RKO (cell line): ENCODE measurements around the gene MTHFD1L.
A peak's percentile ranks its signal among the peaks of the same experiment; 100 is the strongest.

Experiments
- DNase-seq: peaks from one replicate; pipeline ENCODE4 v3.0.0-alpha.2; 2016; ENCODE audit warnings: low spot score

Gene MTHFD1L

GRCh38 chr6:150898399-150899170 lies 33.1 kb downstream of the MTHFD1L start:
- DNase-seq, result no peak

DNA sequence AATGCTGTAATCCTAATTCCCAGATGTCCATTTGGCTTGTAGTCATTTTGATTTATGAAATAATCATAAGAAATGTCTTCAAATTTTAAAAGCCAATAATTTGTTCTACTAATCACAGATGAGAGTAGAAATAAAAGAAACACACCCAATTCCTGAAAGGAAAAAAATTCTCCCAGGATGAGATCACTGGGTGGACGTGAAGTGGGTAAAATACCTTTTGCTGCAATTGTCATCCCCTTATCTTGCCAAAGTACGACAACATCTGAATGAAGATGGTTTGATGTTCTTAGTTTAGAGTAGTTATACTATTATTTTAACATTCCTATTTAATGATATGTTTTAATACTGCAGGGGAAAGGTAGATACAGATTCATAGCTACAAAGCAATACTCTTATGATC lies 33.7 kb downstream of the MTHFD1L start:
- DNase-seq, result no peak

GRCh38 chr6:150900049-150900448 lies 34.5 kb downstream of the MTHFD1L start:
- DNase-seq, result peak; percentile 28

GRCh38 chr6:150902142-150902776 lies 36.8 kb downstream of the MTHFD1L start:
- DNase-seq, result no peak

DNA sequence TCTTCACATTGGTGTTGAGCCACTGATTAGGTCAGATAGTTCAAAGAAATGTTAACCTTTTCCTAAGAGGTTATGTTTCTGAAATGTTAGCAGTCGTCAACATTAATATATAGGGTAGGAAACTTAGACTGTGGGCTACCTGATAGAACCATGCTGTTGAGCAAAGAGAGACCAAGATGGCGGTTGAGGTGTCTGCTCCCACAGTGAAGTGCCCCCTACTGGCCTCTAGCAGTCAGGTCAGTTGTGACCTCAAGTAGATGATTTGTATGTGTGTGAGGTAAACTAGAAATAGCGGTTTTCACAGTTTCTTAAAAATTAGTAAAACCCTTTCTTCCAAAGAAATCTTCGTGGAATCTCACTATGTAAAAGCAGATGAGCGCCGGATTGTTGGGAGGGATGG lies 40.3 kb downstream of the MTHFD1L start:
- DNase-seq, result no peak

DNA sequence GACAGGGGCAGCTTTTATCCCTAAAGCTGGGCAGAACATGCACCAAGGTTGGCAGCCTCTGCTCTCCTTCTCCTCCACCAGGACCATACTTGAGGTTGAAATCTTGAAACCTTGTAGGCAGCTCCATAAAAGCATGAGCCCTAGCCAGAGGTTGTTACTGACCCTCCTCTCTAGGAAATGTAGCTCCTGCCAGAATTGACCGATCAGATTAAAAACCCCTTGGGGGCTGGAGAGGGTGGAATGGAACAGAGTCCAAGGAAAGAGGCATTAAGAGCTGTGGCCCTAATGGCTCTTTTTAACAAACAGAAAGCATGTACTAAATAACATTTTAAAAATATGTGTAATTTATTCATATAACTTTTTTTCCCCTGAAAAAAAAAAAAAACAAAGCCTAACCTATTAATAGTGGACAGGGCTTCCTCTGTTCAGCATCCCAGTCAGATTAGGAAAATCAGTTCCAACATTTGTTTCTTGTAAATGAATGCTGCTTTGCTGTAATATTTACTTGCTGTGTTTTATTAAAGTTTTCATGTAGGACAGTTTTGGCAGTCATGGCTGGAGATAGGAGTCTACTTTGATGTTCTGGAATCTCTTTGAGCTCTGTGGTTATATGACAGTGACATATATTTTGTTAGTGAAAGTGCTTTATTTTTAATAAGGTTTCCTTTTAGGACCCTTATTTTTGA lies 41.3 kb downstream of the MTHFD1L start:
- no peak for DNase-seq

DNA sequence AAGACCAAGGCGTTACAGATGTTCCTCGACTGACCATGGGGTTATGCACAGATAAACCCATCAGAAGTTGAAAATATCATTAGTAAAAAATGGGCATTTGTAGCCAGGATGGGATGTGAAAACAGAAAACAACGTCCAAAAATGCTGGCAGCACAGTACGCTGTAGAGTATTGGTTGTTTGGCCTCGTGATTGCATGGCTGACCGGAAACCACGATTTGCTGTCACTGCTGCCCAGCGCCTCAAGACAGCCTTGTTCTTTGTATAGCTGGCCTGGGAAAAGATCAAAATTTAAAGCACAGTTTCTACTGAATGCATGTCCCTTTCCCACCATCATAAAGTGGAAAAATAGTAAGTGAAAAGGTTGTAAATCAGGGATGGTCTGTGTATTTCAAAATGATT lies 41.9 kb downstream of the MTHFD1L start:
- DNase-seq, result no peak

DNA sequence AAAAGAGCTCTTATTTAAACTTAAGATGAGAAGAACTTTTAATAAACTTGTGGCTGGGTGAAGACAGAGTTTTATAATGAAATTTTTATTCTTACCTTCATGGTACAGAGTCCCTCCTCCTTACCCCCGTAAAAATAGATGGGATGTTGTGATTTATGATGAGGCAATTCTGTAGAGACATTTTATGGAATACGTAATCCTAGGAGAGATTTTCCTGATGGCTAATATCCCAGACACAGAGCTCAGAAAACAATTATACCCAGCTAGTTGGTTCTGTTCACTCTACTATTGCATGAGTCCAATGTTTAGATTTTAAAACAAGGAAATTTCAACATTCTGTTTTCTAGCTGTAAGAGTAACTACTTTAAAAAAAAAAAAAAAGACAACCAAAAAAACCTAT lies 43.4 kb downstream of the MTHFD1L start:
- DNase-seq, result no peak

DNA sequence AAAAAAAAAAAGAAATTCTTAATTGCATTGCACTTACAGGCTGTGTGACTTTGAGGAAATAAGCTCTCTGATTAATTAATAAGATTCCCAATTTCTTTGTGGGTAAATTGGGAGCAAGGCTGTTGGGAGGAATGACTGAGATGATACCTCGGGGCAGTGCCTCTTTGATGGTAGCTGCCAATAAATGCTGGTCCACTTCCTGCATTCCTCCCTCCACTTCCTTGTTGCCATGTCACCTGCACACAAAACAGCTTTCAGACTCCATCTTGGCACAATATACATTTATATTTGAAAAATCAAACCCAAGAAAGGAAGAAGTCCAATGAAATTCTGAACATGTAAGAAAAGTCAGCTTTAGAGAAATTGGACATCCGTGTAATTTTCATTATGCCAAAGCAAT lies 45.1 kb downstream of the MTHFD1L start:
- DNase-seq, result no peak

DNA sequence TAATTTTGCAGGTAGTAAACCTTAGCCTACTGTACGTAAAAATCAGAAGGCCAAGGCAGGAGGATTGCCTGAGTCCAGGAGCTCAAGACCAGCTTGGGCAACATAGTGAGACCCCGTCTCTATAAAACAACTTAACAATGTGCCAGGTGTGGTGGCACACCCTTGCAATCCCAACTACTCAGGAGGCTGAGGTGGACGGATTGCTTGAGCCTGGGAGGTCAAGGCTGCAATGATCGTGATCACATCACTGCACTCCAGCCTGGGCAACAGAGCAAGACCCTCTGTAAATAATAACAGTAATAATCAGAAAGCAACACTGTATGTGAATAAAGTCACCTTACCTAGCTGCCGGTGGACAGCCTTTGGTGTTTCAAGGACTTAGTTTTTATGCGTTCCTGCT lies 48.9 kb downstream of the MTHFD1L start:
- no peak for DNase-seq

- no peak for DNase-seq
These were observed 49.8 kb downstream of the MTHFD1L start for GRCh38 chr6:150915131-150915879.

- DNase-seq, result no peak
These were observed 50.4 kb downstream of the MTHFD1L start for GRCh38 chr6:150915880-150916265.

DNA sequence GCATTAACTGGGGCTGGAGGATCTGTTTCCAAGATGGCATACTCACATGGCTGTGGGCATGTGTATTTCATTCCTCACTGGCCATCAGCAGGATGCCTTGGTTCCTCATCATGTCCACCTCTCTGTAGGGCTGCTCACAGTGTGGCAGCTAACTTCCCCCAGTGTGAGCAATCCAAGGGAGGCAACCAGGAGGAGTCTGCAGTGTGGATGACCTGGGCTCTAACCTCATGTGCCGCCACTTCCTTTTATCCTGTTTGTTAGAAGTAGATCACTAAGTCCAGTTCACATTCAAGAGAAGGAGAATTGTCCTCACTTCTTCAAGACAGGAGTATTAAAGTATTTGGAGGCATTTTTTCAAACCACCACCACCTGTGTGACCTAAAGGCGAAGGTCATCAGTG lies 54.4 kb downstream of the MTHFD1L start:
- DNase-seq, result no peak

DNA sequence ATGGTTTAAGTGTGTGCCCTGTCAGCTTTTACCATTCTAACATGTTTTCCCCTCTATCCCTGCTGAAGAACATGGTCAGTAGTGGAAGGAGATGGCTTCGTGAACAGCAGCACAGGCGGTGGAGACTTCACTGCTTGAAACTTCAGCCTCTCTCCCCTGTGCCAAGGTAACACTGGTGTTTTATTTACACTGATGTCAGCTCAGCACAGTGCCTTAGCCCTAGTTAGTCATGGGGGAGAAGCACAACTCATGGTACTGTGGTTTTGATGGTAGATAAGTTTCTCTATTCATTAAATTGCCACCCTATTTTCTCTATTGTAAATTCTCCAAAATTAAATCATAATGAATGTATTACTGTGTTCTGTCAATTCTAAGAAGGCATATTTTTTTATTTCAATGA lies 56.6 kb downstream of the MTHFD1L start:
- DNase-seq, result no peak

- DNase-seq, result no peak
These were observed 59.5 kb downstream of the MTHFD1L start for GRCh38 chr6:150924808-150925589.

- DNase-seq, result no peak
These were observed 60.1 kb downstream of the MTHFD1L start for GRCh38 chr6:150925590-150925928.

DNA sequence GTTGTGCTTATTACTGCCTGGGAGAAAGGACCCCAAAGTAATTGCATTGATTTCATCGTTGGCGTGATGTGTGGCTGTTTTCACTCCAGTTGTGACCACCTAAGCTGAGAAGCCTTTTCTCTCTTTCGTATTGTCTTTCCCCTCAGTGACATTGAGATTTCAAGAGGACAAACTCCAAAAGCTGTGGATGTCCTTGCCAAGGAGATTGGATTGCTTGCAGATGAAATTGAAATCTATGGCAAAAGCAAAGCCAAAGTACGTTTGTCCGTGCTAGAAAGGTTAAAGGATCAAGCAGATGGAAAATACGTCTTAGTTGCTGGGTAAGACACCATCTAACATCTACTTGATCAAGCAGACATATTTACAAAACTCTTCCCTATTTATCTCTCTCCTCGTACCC lies 60.5 kb downstream of the MTHFD1L start:
- DNase-seq, result no peak

DNA sequence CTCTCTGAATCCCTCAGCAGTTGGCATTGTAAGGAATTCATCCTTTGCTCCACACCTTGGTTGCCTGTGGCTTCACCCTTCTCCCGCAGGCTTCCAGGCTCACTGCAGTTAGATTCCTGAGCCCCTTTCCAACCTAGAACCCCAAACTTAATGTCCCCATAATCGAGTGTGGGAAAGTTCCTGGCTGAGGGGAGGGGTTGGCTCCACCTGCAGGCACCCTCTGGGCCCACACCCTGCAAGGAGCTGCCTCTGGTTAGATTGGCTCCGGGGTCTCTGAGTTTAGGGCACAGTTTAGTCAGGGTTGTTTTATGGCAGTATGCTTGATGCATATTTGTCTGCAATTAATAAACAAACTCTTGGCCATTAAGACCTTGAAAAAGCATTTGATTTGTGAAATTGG lies 63.4 kb downstream of the MTHFD1L start:
- DNase-seq, result no peak

DNA sequence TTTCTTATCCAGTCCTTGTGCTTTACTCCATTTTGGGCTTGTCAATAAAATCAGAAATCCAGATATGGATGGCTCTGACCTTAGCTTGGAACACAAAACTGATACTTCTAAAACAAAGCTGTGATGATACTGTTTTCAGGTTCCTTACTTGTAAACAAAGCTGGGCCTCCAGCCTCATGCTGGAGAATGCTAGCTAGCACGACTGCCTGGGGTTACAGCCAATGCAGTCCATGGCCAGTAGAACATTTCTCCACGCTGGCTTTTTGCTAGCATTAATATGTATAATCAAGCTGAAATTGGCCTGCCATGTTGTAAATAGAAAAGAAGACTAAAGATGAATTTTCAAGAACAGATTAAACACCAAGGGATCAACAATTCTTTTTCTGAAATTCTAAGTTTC lies 63.9 kb downstream of the MTHFD1L start:
- no peak for DNase-seq

DNA sequence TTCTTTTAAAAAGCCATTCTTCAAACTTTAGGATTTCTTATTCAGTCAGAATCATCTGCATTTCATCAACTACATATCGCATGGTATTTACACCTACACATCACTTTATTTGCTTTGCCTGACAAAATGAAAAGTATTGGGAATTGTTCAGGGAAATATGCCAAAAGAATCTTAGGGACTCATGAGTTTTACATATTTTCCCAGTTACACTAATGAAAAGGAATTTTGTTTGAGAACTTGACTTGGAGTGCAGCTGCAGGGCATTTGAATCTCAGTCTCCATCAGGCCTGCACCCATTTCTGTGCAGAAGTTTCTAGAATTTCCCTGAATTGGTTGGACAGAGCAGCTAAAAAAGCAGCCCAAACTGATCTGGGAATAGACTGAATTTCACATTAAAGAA lies 65.3 kb downstream of the MTHFD1L start:
- no peak for DNase-seq

- no peak for DNase-seq
These were observed 65.9 kb downstream of the MTHFD1L start for GRCh38 chr6:150931405-150931804.

DNA sequence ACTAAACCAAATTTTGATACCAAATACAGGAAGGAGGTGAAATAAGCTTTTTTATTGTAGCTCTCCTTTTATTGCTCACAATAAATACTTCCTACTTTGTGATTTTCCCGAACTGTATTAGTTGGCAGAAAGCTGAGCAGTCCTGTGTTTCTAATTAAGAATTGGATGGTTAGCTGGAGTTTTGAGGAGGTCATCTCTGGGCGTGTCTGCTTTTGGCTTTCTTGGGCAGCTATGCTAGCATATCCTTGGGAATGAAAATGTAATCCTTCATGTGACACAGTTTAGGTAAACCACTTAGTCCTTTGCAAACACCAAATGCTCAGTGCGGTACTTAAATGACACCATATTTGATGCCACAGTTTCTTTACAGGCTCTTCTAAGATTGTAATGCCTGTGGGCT lies 67.5 kb downstream of the MTHFD1L start:
- no peak for DNase-seq
